Subcutaneous adipose tissue (tissue), 4 donors: ENCODE data around the gene IL19. TPM values are rescaled to one million over a fixed set of nuclear protein-coding genes. Genes with fewer than 3 reads are reported as not detected.

ENCODE experiments used
- total RNA-seq, 4 donors: library from RNA; depleted of rRNA; stranded (reverse); fragments of >200 nt; gene quantifications; one replicate each; pipeline ENCODE4 v1.1.0, GENCODE V29; 2016
- TF ChIP-seq, protein P1 (sequence below): fragments of 450-650 bp; IDR thresholded peaks from one replicate; pipeline ENCODE4 v1.5.1; 2016; ENCODE audit warnings: low read depth, mild to moderate bottlenecking, control low read depth, antibody characterized with exemption, moderate library complexity

Gene IL19
- total RNA-seq, 4 donors from 2014 or later, result not detected

DNA sequence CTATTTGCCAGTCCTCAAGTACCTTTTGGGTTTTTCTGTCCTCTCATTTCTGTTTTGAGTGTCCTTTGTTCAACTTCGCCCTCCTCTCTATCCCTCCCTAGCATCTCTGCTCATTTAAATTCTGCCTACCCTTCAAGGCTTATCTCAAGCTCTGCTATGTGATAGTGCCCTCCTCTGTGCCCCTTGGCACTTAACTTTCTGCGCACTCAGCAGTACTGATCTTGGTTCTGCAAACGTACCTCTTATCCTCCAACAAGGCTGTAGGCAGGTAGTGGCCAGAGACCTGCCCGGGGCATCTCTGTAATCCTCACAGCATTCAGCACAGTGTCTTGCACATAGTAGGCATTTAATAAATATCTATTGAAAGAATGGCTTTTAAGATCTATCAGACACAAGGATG, 89.6 kb downstream of the IL19 start:
- TF ChIP-seq, protein P1, sequence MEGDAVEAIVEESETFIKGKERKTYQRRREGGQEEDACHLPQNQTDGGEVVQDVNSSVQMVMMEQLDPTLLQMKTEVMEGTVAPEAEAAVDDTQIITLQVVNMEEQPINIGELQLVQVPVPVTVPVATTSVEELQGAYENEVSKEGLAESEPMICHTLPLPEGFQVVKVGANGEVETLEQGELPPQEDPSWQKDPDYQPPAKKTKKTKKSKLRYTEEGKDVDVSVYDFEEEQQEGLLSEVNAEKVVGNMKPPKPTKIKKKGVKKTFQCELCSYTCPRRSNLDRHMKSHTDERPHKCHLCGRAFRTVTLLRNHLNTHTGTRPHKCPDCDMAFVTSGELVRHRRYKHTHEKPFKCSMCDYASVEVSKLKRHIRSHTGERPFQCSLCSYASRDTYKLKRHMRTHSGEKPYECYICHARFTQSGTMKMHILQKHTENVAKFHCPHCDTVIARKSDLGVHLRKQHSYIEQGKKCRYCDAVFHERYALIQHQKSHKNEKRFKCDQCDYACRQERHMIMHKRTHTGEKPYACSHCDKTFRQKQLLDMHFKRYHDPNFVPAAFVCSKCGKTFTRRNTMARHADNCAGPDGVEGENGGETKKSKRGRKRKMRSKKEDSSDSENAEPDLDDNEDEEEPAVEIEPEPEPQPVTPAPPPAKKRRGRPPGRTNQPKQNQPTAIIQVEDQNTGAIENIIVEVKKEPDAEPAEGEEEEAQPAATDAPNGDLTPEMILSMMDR, result no peak

DNA sequence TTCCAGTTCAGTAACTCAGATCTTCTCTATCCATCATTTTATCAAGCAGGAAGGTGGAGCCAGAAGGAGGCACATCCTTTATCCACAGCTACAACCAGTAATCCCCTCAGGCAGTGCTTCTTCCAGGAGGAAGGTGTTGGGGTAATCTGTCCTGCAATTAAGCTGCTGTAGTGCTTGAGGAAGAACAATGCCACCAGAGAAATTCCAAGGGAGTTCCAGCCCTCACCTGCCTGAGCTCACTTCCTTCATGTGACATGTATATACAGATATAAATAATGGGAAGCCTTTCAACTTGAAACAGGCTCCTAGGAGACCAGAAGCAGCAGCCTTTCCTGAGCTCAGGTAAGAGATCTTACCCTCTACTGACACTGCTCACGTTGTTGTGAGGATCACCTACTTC, 92.7 kb downstream of the IL19 start:
- TF ChIP-seq, protein P1, result no peak

DNA sequence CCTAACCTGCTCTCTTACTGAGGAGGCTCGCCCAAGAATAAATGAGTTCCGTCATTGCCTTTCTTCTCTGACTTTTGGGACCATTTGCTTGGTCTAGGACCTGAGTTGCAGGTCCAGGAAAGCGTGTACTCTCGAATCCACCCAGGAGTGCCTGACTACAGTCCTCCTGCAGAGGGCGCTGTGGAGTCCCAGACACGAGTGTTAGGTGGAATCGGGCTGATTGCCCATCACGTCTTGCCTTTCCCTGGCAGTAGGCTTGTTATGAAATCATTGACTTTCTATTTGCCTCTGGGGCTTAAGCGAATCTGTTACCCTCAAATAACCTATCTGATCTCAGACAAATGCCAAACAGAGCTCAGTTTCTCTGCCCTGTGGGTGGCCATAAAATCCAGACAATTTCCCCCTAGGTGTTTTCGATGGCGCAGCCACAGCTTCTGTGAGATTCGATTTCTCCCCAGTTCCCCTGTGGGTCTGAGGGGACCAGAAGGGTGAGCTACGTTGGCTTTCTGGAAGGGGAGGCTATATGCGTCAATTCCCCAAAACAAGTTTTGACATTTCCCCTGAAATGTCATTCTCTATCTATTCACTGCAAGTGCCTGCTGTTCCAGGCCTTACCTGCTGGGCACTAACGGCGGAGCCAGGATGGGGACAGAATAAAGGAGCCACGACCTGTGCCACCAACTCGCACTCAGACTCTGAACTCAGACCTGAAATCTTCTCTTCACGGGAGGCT, 94.5 kb downstream of the IL19 start, which contains the start of gene IL20:
Gene IL20, plus strand, starts transcription at position 685 of the 733 bp plus-strand sequence. CDS start 230 bp downstream, outside the sequence.
- TF ChIP-seq, protein P1, result no peak

DNA sequence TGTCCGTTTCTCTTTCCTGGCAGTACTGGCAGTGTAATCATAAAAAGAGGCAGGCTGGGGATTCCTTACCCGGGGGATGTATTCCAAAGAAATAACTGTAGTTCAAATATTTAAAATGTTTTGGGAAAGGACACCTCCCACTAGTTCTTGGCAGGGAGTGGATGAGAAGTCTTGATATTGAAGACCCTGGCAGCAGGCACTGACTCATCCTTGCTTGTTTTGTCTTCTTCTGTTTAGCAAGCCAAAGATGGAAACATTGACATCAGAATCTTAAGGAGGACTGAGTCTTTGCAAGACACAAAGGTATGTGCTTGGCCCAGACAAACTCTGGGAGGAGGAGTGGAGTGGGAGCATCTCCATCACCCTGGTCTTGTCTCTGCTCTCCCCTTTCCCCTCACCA, 95.5 kb downstream of the IL19 start:
- TF ChIP-seq, protein P1, result no peak

DNA sequence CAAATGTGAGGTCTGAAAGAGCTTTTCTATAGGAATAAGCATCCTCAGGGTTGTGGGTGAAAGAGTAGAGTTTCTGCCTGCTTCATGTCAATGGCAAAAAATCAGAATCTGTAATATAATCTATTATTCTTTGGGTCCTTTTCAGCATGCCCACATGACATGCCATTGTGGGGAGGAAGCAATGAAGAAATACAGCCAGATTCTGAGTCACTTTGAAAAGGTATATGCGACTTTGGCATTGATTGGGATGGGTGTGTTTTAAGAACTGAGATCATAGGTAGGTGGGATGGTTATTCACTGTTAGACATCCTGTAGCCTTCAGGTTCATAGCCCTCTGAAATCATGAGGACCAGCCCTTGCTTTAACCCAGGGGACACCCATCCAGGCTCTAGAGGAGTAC, 96.7 kb downstream of the IL19 start:
- TF ChIP-seq, protein P1, result no peak

DNA sequence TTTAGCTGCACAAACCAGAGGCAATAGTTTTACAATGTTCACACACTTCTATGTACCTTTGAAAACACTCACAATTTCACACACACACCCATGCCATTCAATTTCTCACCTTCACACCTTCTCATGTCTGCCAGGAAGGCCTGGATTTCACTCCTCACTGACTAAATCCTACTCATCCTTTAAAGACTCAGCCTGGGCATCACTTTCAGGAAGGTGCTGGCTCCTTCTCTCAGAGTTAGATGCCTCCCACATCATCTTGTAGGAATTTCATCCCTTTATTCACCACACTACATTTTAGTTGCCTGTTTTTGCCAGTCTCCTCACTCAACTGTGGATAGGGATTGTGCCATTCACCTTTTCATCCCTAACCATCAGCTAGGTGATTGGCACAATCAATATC, 97.1 kb downstream of the IL19 start:
- TF ChIP-seq, protein P1, result no peak

DNA sequence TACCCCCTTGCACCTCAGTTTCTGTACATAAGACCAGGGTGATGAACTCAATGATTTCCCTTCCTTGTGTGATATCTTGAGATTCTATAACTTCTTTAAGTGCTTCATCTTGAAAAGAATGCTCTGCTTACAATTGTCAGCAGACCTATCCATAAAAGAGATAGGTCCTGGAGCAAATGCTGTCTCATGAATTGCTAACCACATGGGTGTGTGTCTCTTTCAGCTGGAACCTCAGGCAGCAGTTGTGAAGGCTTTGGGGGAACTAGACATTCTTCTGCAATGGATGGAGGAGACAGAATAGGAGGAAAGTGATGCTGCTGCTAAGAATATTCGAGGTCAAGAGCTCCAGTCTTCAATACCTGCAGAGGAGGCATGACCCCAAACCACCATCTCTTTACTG, 97.7 kb downstream of the IL19 start:
- TF ChIP-seq, protein P1, result no peak
